ENCODE measurements around the gene KCNK3. TPM values are rescaled to one million over a fixed set of nuclear protein-coding genes. Genes with fewer than 3 reads are reported as not detected.

The KCNK3 gene
- total RNA-seq, 1 experiment from 2014 or later = 0.09 TPM

- Mint-ChIP-seq H3K4me3 (no peak overlapping the region), H3K9me3 (no peaks in the 10 kb centered on the region), H3K27ac (no peak overlapping the region; a peak in 1 of 7 replicates), H3K27me3 (ENCODE audit: low read depth) (peaks cover 4% of the 10 kb centered on the region), H3K36me3 (ENCODE audit: insufficient read depth in 1 of 3, low read depth in 3 of 3) (no peaks in the 10 kb centered on the region), H3K4me1 (peaks cover 13 to 18% of the 10 kb centered on the region in 2 experiments)
- no peaks in the 10 kb centered on the region for H3K23me2 ChIP-seq (ENCODE audit: insufficient read length, low read depth, low read length, poor library complexity, severe bottlenecking)
- no peaks in the 10 kb centered on the region for H3K9me3 ChIP-seq (ENCODE audit: control insufficient read depth, low read depth, low read length)
- no peak overlapping the region for H3T11ph ChIP-seq (ENCODE audit: low read length)
- H3K4me1 ChIP-seq (ENCODE audit: insufficient read depth, low read length) = peaks cover 4% of the 10 kb centered on the region; the same call in 1 of the 2 replicates
- no peak overlapping the region for H3K4ac ChIP-seq (ENCODE audit: low read depth, low read length)
- no peak for TF ChIP-seq CTCF (conservative IDR thresholded peaks at IDR 0.05)
- no peak overlapping the region; the same call in 1 of the 2 replicates for H3K14ac ChIP-seq (ENCODE audit: insufficient read depth, low read length)
- H2BK20ac ChIP-seq (ENCODE audit: low read depth, low read length, poor library complexity, severe bottlenecking) = no peak overlapping the region
- H3K9ac ChIP-seq (ENCODE audit: extremely low read depth, insufficient read length, low read length) = no peak overlapping the region
- no peak overlapping the region for H3K18ac ChIP-seq (ENCODE audit: insufficient read length, low read depth, low read length)
- H2AK5ac ChIP-seq (ENCODE audit: insufficient read length, low read length) = no peak overlapping the region
- H3K56ac ChIP-seq (ENCODE audit: insufficient read length, low read depth, low read length) = no peak overlapping the region
- H2BK120ac ChIP-seq (ENCODE audit: low read depth, low read length, poor library complexity, severe bottlenecking) = no peak overlapping the region
- no peaks in the 10 kb centered on the region for H3K79me2 ChIP-seq (ENCODE audit: insufficient read depth, low read length)
- H3K27me3 ChIP-seq (ENCODE audit: insufficient read depth, low read length) = no peaks in the 10 kb centered on the region
- H3K27ac ChIP-seq (ENCODE audit: insufficient read length, low read depth, low read length) = no peak overlapping the region
- H3K23ac ChIP-seq (ENCODE audit: insufficient read length, low read depth, low read length) = no peak overlapping the region
- no peak overlapping the region for H3K4me2 ChIP-seq (ENCODE audit: insufficient read depth, insufficient read length, low read length)
- no peak for DNase-seq
- no peaks in the 10 kb centered on the region for H4K20me1 ChIP-seq (ENCODE audit: control insufficient read depth, insufficient read depth, insufficient read length)
- no CpG with 5 or more reads among the region's 5 CpGs for WGBS (ENCODE audit: extremely low coverage, insufficient read length, low lambda C conversion rate)
- H2BK5ac ChIP-seq (ENCODE audit: insufficient read length, low read length) = no peak overlapping the region
- H4K8ac ChIP-seq (replicated peaks; ENCODE audit: insufficient read length, low read depth, low read length) = no peak overlapping the region
- no peaks in the 10 kb centered on the region for H3K79me1 ChIP-seq (ENCODE audit: insufficient read depth, low read depth, low read length, poor library complexity, severe bottlenecking)
- H2AFZ ChIP-seq (ENCODE audit: low read length) = no peak overlapping the region
- H2BK15ac ChIP-seq (ENCODE audit: low read depth, low read length) = no peak overlapping the region
- no peak overlapping the region for H2BK12ac ChIP-seq (ENCODE audit: insufficient read length, low read depth, low read length)
- H4K91ac ChIP-seq (ENCODE audit: insufficient read length, low read depth, low read length) = no peak overlapping the region
- no peak overlapping the region for H4K5ac ChIP-seq (ENCODE audit: insufficient read length, low read depth, low read length)
Measured at GRCh38 chr2:26717362-26717761, 24.8 kb downstream of the KCNK3 start.

Data from H9 (cell line).